Heart right ventricle (tissue), 16 donors: Measurements from ENCODE around the gene SMARCA4. TPM values are rescaled to one million over a fixed set of nuclear protein-coding genes. Genes with fewer than 3 reads are reported as not detected.
A peak's percentile ranks its signal among the peaks of the same experiment; 100 is the strongest.
"Not testable (repeated sequence)": the region's sequence is repeated elsewhere in the genome, so short reads cannot be mapped to it uniquely, and the experiment has no call there.

Experiments used
- ATAC-seq, 8 donors: fragments of 200-7000 bp; cut with Tn5 transposase; one replicate each; pipeline ENCODE4 v1.9.1; 2020; ENCODE audit warnings: mild to moderate bottlenecking in 8 of 8, moderate library complexity in 8 of 8, moderate number of reproducible peaks in 1 of 8
- DNase-seq, 2 donors: peaks; one replicate each; pipeline ENCODE4 v3.0.0-alpha.2; 2020
- H3K27ac ChIP-seq, 10 donors: fragments of 200-600 bp; sonication (generic) in 2 of 10; one replicate each; pipeline versions ENCODE4 v1.5.0 to v1.8.0; 2020 to 2022; ENCODE audit warnings: mild to moderate bottlenecking in 3 of 10
- H3K27me3 ChIP-seq, 7 donors: fragments of 200-600 bp; one replicate each; pipeline ENCODE4 v1.8.0; 2021 to 2022; ENCODE audit warnings: mild to moderate bottlenecking in 2 of 7
- H3K36me3 ChIP-seq, 9 donors: fragments of 200-600 bp; sonication (generic) in 1 of 9; one replicate each; pipeline versions ENCODE4 v1.5.0 to v1.8.0; 2020 to 2022; ENCODE audit warnings: mild to moderate bottlenecking in 2 of 9
- H3K4me1 ChIP-seq, 9 donors: fragments of 200-600 bp; sonication (generic) in 1 of 9; one replicate each; pipeline versions ENCODE4 v1.5.0 to v1.8.0; 2020 to 2022; ENCODE audit warnings: mild to moderate bottlenecking in 4 of 9
- H3K4me3 ChIP-seq, 10 donors: fragments of 200-600 bp; sonication (generic) in 2 of 10; one replicate each; pipeline versions ENCODE4 v1.5.0 to v1.8.0; 2020 to 2022; ENCODE audit warnings: mild to moderate bottlenecking in 7 of 10, moderate library complexity in 2 of 10
- H3K9me3 ChIP-seq, 11 donors: fragments of 200-600 bp in 10 of 11; sonication (generic) in 2 of 11; one replicate each; pipeline versions ENCODE4 v1.5.0 to v1.8.0; 2013 to 2022; ENCODE audit warnings: mild to moderate bottlenecking in 2 of 11, control low read depth in 1 of 11, moderate library complexity in 1 of 11
- CTCF ChIP-seq, 9 donors: fragments of 200-600 bp; sonication (generic) in 2 of 9; IDR thresholded peaks; one replicate each; pipeline versions ENCODE4 v1.5.0 to v1.8.0; 2021 to 2022; ENCODE audit warnings: antibody characterized with exemption in 9 of 9, mild to moderate bottlenecking in 5 of 9, moderate library complexity in 1 of 9
- WGBS, 2 donors: extraction: QIAGEN DNeasy Blood & Tissue Kit; methylation state at CpG; one replicate each; pipeline ENCODE4 v1.1.7; 2013; ENCODE audit warnings: inconsistent platforms in 1 of 2; 5-methylcytosine and 5-hydroxymethylcytosine counted together
- intact Hi-C, 10 donors: fragments of 100-400 bp; cut with DNase I; formaldehyde crosslinking; loops; one replicate each; pipeline versions ENCODE4 v1.11.1 to v1.14.2; 2022
- polyA plus RNA-seq, 2 donors: library from polyadenylated mRNA; stranded (reverse); fragments of 200-250 nt; gene quantifications; one replicate each; pipeline ENCODE4 v1.2.3, GENCODE V29; 2013
- total RNA-seq, 10 donors: library from RNA; stranded (reverse); fragmentation: NEBNext Ultra II Directional in 3 of 10; extraction: Animal tissue kit (Norgen Biotek cat#: 25700) in 3 of 10; gene quantifications; one replicate each; pipeline versions ENCODE4 v1.2.1 to v1.2.4, GENCODE V29; 2021 to 2023
- donor health status: Arrhythmogenic right ventricular cardiomyopathy.
- donor health status: ischemic (EF 13 %, LVEDD 7.1; RV severe dilation, severe dysfunction).
- donor health status: healthy with polysubstance abuse.
- donor health status: DM: no; HTN: yes; CAD: no.
- donor health status: DM: no; HTN: no; CAD: no.
- donor health status: ischemic (EF 25% LVEDD 6.9; RV normal size, moderate dysfunction).
- donor health status: ischemic (EF 25% LVEDD 5.7; RV mildly dilated, moderate dysfunction).
- donor health status: healthy.
- donor health status: DM: yes; HTN: yes; CAD: no.
- donor health status: Ischemic cardiomyopathy.
- donor health status: ischemic (EF 35%, LVEDD 5.7; RV mildly dilated, moderate dysfunction).
- donor health status: nonischemic (EF 11% LVEDD 7.7; RV severe dilation, severe dysfunction).
- donor health status: DM: yes; HTN: yes; CAD: no.
- donor health status: PGD.
- donor health status: ischemic (EF 29% LVEDD 5.4; RV normal size, mild dysfunction).
- donor health status: nonischemic (EF 23%, LVEDD 6.1; RV moderate dilation, normal function).

Gene SMARCA4
- total and polyA plus RNA-seq, 12 donors = 35.2 to 64.8 (median 44.5) TPM

GRCh38 chr19:11101057-11101456, 140.2 kb downstream of the SMARCA4 start:
- ATAC-seq = no peak
- H3K4me3 ChIP-seq = no peak overlapping the region
- peaks cover 0 to 87% (median 17%) of the 10 kb centered on the region in 9 donors for H3K36me3 ChIP-seq
- H3K27me3 ChIP-seq = no peaks in the 10 kb centered on the region
- WGBS, 2 donors = 92 to 97% methylated on average over 5 of the region's 5 CpGs
- H3K9me3 ChIP-seq = peaks cover 0 to 11% (median 4%) of the 10 kb centered on the region in 11 donors
- H3K4me1 ChIP-seq = peaks cover 0 to 31% (median 17%) of the 10 kb centered on the region in 9 donors
- DNase-seq = no peak
- H3K27ac ChIP-seq = no peak overlapping the region
- intact Hi-C loops = loop anchor here in 2 of 10 donors (5.0 to 10.0 kb wide), 2 partner anchors 64 to 66 kb away; no protein-coding TSS in a partner anchor
- no peak for TF ChIP-seq CTCF (IDR thresholded peaks at IDR 0.05)

DNA sequence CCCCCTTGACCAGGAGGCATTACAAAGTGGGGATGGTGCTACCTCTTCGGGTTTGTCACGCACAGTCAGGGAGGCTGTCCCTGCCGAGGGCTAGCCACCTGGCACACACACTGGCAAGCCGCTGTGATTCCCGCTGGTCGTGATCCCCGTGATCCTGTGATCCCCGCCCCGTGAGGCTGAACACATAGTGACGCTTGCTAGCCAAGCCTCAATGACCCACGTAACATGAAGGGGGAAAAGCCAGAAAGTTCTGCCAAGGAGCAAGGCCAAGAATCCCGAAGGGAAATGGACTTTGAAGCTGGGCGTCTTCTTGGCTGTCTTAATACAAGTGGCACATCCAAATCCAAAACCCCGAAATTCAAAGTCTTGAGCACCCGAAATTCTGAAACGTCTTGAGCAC, 142.1 kb downstream of the SMARCA4 start:
- ATAC-seq (peak in 2 of 8 donors; percentile 25 to 38), DNase-seq (no peak)
- H3K9me3 ChIP-seq = peaks cover 0 to 11% (median 4%) of the 10 kb centered on the region in 11 donors
- 86 to 90% methylated on average over 16 of the region's 16 CpGs for WGBS, 2 donors
- no peak for TF ChIP-seq CTCF (IDR thresholded peaks at IDR 0.05)
- H3K4me3 ChIP-seq = no peak overlapping the region
- intact Hi-C loops = loop anchor here in 2 of 10 donors (5.0 to 10.0 kb wide), 2 partner anchors 66 to 68 kb away; no protein-coding TSS in a partner anchor
- H3K27ac ChIP-seq = no peak overlapping the region
- H3K27me3 ChIP-seq = no peaks in the 10 kb centered on the region
- H3K4me1 ChIP-seq = peaks cover 0 to 18% (median 6%) of the 10 kb centered on the region in 9 donors
- H3K36me3 ChIP-seq = peaks cover 0 to 100% (median 31%) of the 10 kb centered on the region in 9 donors

DNA sequence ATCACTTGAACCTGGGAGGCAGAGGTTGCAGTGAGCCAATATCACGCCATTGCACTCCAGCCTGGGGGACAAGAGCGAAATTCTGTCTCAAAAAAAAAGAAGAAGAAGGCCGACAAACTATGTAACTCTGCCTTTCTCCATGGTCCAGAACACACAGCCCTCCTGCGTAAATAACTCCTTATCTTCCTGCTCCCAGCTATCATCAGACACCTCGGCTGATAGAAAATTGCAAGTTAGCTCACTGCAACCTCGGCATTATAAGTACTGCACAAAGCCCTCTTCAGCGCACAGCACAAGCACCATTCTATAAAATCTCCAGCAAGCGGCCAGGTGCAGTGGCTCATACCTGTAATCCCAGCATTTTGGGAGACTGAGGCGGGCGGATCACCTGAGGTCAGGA, 142.8 kb downstream of the SMARCA4 start:
- ATAC-seq, DNase-seq, H3K27me3 ChIP-seq, H3K27ac ChIP-seq, H3K4me3 ChIP-seq, H3K9me3 ChIP-seq: not testable (repeated sequence)
- WGBS, 2 donors = 86 to 88% methylated on average over 10 of the region's 10 CpGs
- Histone ChIP-seq H3K36me3 (peaks cover 0 to 100% (median 31%) of the 10 kb centered on the region in 9 donors), H3K4me1 (peaks cover 0 to 18% (median 6%) of the 10 kb centered on the region in 9 donors)
- intact Hi-C loops = loop anchor here in 2 of 10 donors (5.0 to 10.0 kb wide), 2 partner anchors 66 to 69 kb away; no protein-coding TSS in a partner anchor

DNA sequence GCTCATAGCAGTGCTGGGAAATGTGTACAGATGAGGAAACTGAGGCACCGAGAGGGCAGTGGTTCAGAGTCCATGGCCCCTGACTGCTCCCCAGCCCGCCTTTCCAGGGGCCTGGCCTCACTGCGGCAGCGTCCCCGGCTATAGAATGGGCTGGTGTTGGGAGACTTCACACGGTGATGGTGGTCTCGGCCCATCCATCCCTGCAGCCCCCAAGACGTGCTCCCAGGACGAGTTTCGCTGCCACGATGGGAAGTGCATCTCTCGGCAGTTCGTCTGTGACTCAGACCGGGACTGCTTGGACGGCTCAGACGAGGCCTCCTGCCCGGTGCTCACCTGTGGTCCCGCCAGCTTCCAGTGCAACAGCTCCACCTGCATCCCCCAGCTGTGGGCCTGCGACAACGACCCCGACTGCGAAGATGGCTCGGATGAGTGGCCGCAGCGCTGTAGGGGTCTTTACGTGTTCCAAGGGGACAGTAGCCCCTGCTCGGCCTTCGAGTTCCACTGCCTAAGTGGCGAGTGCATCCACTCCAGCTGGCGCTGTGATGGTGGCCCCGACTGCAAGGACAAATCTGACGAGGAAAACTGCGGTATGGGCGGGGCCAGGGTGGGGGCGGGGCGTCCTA, 144.3 kb downstream of the SMARCA4 start:
- DNase-seq (no peak), ATAC-seq (peak in 4 of 8 donors; percentile 6 to 29 (median 18))
- H3K4me3 ChIP-seq = no peak overlapping the region
- intact Hi-C loops = loop anchor here in 1 of 10 donors (10.0 kb wide), 1 partner anchor 70 kb away; no protein-coding TSS in a partner anchor
- WGBS, 2 donors = 93 to 94% methylated on average over 36 of the region's 36 CpGs
- peaks cover 0 to 100% (median 36%) of the 10 kb centered on the region in 9 donors for H3K36me3 ChIP-seq
- peaks cover 0 to 10% (median 2%) of the 10 kb centered on the region in 9 donors for H3K4me1 ChIP-seq
- no peak for TF ChIP-seq CTCF (IDR thresholded peaks at IDR 0.05)
- H3K27me3 ChIP-seq = no peaks in the 10 kb centered on the region
- no peaks in the 10 kb centered on the region for H3K9me3 ChIP-seq
- H3K27ac ChIP-seq = no peak overlapping the region
